AG09319 (cell line): Measurements from ENCODE around the gene VANGL1.

Source experiments
- DNase-seq: peaks from one replicate; pipeline ENCODE4 v3.0.0-alpha.2; 2010; ENCODE audit warnings: low read depth; ENCODE audit errors: extremely low read depth
- TF ChIP-seq, protein P1 (sequence below): IDR thresholded peaks from 2 replicates; pipeline ENCODE4 v1.5.1; 2011; ENCODE audit warnings: low read depth, mild to moderate bottlenecking, inconsistent platforms, low read length, moderate library complexity

Gene VANGL1

DNA sequence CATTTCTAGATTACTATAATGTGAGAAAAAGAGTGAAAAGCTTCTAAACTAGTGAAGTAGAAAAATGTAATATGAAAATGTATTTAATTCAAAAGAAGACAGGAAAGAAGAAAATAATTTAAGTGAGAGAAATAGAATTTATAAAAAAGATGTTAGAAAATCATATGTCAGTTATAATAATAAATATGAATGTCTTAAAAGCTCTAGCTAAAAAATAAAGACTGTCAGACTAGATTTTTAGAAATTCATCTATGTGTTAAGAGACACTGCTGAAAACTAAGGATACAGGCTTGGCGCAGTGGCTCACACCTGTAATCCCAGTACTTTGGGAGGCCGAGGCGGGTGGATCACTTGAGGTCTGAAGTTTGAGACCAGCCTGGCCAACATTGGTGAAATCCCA is 37.3 kb upstream of the VANGL1 start:
- DNase-seq: no peak
- TF ChIP-seq, protein P1, sequence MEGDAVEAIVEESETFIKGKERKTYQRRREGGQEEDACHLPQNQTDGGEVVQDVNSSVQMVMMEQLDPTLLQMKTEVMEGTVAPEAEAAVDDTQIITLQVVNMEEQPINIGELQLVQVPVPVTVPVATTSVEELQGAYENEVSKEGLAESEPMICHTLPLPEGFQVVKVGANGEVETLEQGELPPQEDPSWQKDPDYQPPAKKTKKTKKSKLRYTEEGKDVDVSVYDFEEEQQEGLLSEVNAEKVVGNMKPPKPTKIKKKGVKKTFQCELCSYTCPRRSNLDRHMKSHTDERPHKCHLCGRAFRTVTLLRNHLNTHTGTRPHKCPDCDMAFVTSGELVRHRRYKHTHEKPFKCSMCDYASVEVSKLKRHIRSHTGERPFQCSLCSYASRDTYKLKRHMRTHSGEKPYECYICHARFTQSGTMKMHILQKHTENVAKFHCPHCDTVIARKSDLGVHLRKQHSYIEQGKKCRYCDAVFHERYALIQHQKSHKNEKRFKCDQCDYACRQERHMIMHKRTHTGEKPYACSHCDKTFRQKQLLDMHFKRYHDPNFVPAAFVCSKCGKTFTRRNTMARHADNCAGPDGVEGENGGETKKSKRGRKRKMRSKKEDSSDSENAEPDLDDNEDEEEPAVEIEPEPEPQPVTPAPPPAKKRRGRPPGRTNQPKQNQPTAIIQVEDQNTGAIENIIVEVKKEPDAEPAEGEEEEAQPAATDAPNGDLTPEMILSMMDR: no peak

DNA sequence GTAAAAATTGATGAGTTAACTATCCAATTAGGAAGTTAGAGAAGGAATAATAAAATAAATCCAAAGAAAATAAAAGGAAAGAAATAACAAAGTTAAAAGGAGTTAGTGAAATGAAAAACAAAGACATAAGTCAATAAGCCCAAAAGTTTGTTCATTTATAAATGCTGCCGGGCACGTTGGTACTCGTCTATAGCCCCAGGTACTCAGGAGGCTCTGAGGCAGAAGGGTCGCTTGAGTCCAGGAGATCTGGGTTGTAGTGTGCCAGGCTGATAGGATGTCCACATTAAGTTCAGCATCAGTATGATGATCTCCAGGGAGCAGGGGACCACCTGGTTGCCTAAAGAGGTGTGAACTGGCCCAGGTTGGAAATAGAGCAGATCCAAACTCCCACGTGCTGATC is 35.5 kb upstream of the VANGL1 start:
- DNase-seq: no peak
- TF ChIP-seq, protein P1: no peak

DNA sequence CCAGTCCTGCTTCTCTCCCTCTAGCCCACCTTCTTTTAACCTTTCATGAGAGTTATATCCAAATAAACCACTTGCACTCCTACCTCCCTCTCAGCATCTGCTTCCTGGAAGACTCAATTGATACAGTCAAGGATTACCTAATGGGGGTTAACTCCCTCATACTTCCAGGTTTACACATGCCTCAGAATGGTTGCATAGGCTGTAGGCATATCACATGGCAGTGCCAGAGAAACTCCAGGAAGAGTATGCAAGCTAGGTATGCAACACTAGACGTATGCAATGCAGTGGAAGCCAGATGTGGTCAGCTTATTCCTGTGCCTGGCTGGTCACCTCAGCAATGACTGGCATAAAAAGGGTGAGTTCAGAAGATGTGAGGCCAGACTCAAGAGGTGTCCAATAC is 32.7 kb upstream of the VANGL1 start:
- TF ChIP-seq, protein P1: no peak
- DNase-seq: no peak

DNA sequence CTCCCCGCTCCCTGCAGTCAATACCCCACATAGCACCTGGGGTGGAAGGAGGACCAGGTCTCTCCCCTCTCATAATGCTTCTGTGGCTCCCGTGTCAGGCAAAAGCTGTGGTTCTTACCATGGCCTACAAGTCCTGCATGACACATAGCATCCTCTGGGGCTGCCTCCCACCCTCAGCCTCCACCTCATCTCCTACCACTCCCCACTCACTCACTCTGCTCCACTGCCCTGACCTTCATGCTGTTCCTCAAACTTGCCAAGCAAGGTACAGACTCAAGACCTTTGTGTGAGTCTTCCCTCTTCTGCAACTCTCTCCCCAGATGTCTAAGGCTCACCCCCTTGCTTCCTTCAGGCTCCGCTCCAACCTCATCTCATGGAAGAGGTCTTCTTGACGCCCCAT is 28.0 kb upstream of the VANGL1 start:
- TF ChIP-seq, protein P1: no peak

DNA sequence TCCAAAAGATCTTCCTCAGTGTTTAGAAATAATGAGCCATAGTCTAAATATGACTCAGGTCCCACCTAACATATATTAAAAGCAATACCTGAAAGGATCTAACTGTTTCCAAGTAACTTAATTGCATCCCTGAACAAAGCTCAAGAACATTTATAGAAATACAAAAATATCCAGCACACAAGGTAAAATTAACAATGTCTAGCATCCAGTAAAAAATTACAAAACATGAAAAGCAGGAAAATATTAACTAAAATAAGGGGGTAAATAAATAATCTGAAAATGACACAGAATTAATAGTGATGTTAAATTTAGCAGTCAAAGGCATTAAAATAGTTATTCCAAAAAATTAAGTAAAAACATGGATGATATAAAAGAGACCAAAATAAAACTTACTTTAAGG is 21.3 kb upstream of the VANGL1 start:
- TF ChIP-seq, protein P1: no peak

More for the DNA sequence above, 28.0 kb upstream of the VANGL1 start:
- no peak for DNase-seq

DNA sequence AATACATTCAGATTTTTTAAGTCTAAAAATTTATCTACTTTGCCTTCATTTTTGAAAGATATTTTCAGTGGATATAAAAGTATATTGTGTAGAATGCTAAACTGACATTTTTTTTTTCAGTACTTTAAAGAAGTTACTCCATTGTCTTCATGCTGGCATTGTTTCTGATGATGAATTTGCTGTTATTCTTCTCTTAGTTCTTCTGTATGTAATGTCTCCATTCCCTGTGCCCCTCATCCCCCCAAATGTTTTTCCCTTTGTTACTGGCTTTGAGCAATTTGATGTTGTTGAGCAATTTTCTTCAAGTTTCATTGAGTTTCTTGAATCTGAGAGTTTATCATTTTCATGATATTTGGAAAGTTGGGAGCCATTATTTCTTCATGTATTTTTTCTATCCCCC is 20.8 kb upstream of the VANGL1 start:
- TF ChIP-seq, protein P1: no peak
- no peak for DNase-seq

More for the DNA sequence above, 21.3 kb upstream of the VANGL1 start:
- no peak for DNase-seq

DNA sequence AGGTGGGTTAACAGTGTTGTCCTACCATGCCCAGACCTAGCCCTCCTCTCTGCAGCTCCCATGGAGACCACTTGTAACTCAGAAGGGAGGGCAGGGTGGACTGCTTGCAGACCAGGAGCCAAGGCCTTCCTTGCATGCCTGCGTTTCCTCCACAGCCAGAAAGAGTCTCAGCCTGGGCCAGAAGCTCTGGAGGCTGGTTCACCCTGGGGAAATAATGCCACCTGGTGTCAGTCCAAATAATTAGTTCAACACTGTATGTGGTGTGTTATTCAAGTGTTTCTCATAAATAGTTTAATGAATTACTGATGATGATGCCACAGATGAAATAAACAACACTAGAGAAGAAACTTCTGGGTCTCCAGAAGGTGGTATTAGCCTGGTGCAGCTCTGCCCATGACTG is 16.9 kb upstream of the VANGL1 start:
- TF ChIP-seq, protein P1: no peak
- no peak for DNase-seq
